GM12878 (cell line): ENCODE measurements around the gene ITGA2. TPM values are rescaled to one million over a fixed set of nuclear protein-coding genes. Genes with fewer than 3 reads are reported as not detected.

ENCODE experiments used
- ATAC-seq: fragments of 200-7000 bp; cut with Tn5 transposase; 3 replicates; pipeline ENCODE4 v1.9.1; 2020; ENCODE audit warnings: mild to moderate bottlenecking, moderate library complexity
- BruUV-seq: library from RNA; stranded (reverse); fragments of 400-500 nt; replicated peaks from 2 replicates; lab custom pipeline; 2021; lab: Mats Ljungman, UMichigan
- CTCF ChIA-PET: fragments of 300-600 bp; sonication (Branson Sonifier 250); formaldehyde crosslinking; extraction: SDS; loops from one replicate; lab custom pipeline; 2021; ENCODE audit warnings: inconsistent platforms; lab: Yijun Ruan, JAX
- POLR2A ChIA-PET: fragments of 350-600 bp; formaldehyde crosslinking; extraction: SDS; loops from one replicate; lab custom pipeline; 2021; ENCODE audit warnings: inconsistent platforms; lab: Charles Lee
- RAD21 ChIA-PET: fragments of 300-600 bp; sonication (Branson Sonifier 250); formaldehyde crosslinking; loops from one replicate; lab custom pipeline; 2023; ENCODE audit warnings: antibody characterized with exemption; ENCODE audit not compliant: unreplicated experiment; lab: Charles Lee
- SMC1A ChIA-PET: fragments of 300-600 bp; sonication (Branson Sonifier 250); formaldehyde crosslinking; loops from one replicate; lab custom pipeline; 2023; ENCODE audit not compliant: unreplicated experiment, uncharacterized antibody; lab: Charles Lee
- DNase-seq: peaks from one replicate; pipeline ENCODE4 v3.0.0-alpha.2; 2011; ENCODE audit warnings: low read depth, low spot score
- FAIRE-seq: peaks from 3 replicates; lab custom pipeline; 2011; peaks lifted over from hg19 to GRCh38; lab: Jason Lieb, UNC
- H2AFZ ChIP-seq: 2 replicates; pipeline ENCODE4 v1.6.0; 2011; ENCODE audit warnings: low read depth, low read length, control low read depth; ENCODE audit not compliant: control insufficient read depth
- H3K27ac ChIP-seq: 2 replicates; pipeline ENCODE4 v1.5.1; 2011; ENCODE audit warnings: control low read depth; ENCODE audit not compliant: control insufficient read depth, insufficient read depth
- H3K27me3 ChIP-seq, 2 experiments: replicated peaks in 1 of 2; 2 replicates each; pipeline versions ENCODE4 v1.6.0 to v1.6.1; 2011; ENCODE audit warnings: low read length in 1 of 2; ENCODE audit not compliant: control insufficient read depth in 2 of 2, insufficient read depth in 2 of 2
- H3K36me3 ChIP-seq, 2 experiments: 2 replicates each; pipeline ENCODE4 v1.5.1; 2011; ENCODE audit warnings: low read length in 1 of 2; ENCODE audit not compliant: control insufficient read depth in 2 of 2, insufficient read depth in 2 of 2
- H3K4me1 ChIP-seq: 2 replicates; pipeline ENCODE4 v1.6.1; 2011; ENCODE audit warnings: mild to moderate bottlenecking, low read length, moderate library complexity, mixed read lengths; ENCODE audit not compliant: control insufficient read depth, insufficient read depth
- H3K4me2 ChIP-seq: 2 replicates; pipeline ENCODE4 v1.6.0; 2011; ENCODE audit warnings: control low read depth; ENCODE audit not compliant: control insufficient read depth, insufficient read depth
- H3K4me3 ChIP-seq: fragments of 200-600 bp; sonication (generic); 2 replicates; pipeline ENCODE4 v1.5.1; 2016
- H3K79me2 ChIP-seq: 2 replicates; pipeline ENCODE4 v1.6.0; 2011; ENCODE audit warnings: low read length; ENCODE audit not compliant: control insufficient read depth, insufficient read depth
- H3K9ac ChIP-seq: 2 replicates; pipeline ENCODE4 v1.8.0; 2011; ENCODE audit warnings: low read length, control low read depth, mixed read lengths; ENCODE audit not compliant: control insufficient read depth, insufficient read depth
- H3K9me3 ChIP-seq: replicated peaks from 3 replicates; pipeline ENCODE4 v1.5.1; 2011; ENCODE audit warnings: mild to moderate bottlenecking, low read length; ENCODE audit not compliant: control insufficient read depth, insufficient read depth
- H4K20me1 ChIP-seq: 2 replicates; pipeline ENCODE4 v1.6.0; 2011; ENCODE audit not compliant: control insufficient read depth, insufficient read depth
- CBX3 ChIP-seq: fragments of 200-600 bp; sonication (generic); IDR thresholded peaks from 2 replicates; pipeline ENCODE4 v1.6.1; 2016; ENCODE audit warnings: low read depth, borderline replicate concordance
- CBX5 ChIP-seq: sonication (generic); IDR thresholded peaks from 2 replicates; pipeline ENCODE4 v1.6.1; 2016; ENCODE audit warnings: low read depth, moderate library complexity, mild to moderate bottlenecking, inconsistent platforms
- CTCF ChIP-seq, 3 experiments: IDR thresholded peaks in 2 of 3; conservative IDR thresholded peaks in 1 of 3; 2 replicates each; pipeline ENCODE4 v1.5.1; 2011; ENCODE audit warnings: low read depth in 3 of 3, low read length in 3 of 3, mild to moderate bottlenecking in 3 of 3, control low read depth in 2 of 3, moderate library complexity in 2 of 3, inconsistent platforms in 1 of 3, mixed read lengths in 1 of 3; ENCODE audit not compliant: control insufficient read depth in 2 of 3, insufficient read depth in 1 of 3; ENCODE audit errors: extremely low read depth in 1 of 3
- EGR1 ChIP-seq, 2 experiments: IDR thresholded peaks; 1 replicate in 1 of 2; 2 replicates in 1 of 2; pipeline ENCODE4 v1.6.1; 2011 to 2012; ENCODE audit warnings: low read depth in 2 of 2, low read length in 2 of 2, borderline replicate concordance in 1 of 2, mild to moderate bottlenecking in 1 of 2, moderate library complexity in 1 of 2
- ELK1 ChIP-seq: IDR thresholded peaks from 2 replicates; pipeline ENCODE4 v1.6.1; 2012; ENCODE audit warnings: low read depth, low read length, improper control_type of control experiment
- FOXK2 ChIP-seq: fragments of 450-650 bp; IDR thresholded peaks from 2 replicates; pipeline ENCODE4 v1.6.1; 2017; ENCODE audit warnings: mild to moderate bottlenecking, moderate library complexity
- FOXM1 ChIP-seq: IDR thresholded peaks from 2 replicates; pipeline ENCODE4 v1.6.1; 2012; ENCODE audit warnings: low read depth, mild to moderate bottlenecking, inconsistent platforms, low read length, moderate library complexity
- MEF2B ChIP-seq: fragments of 450-650 bp; IDR thresholded peaks from 2 replicates; pipeline ENCODE4 v1.6.1; 2018; ENCODE audit warnings: mild to moderate bottlenecking, moderate library complexity; ENCODE audit not compliant: partially characterized antibody, poor library complexity, severe bottlenecking
- MTA2 ChIP-seq: fragments of 450-650 bp; IDR thresholded peaks from 2 replicates; pipeline ENCODE4 v1.6.1; 2016; ENCODE audit warnings: low read depth, mild to moderate bottlenecking, moderate library complexity
- MYB ChIP-seq: fragments of 150-350 bp; IDR thresholded peaks from 2 replicates; pipeline ENCODE4 v1.6.1; 2014; ENCODE audit warnings: mild to moderate bottlenecking, low read depth, low read length, borderline replicate concordance
- RFX5 ChIP-seq: IDR thresholded peaks from 2 replicates; pipeline ENCODE4 v1.6.1; 2011; ENCODE audit warnings: low read depth, low read length, improper control_type of control experiment
- TCF3 ChIP-seq: IDR thresholded peaks from 2 replicates; pipeline ENCODE4 v1.6.1; 2012; ENCODE audit warnings: low read depth, mild to moderate bottlenecking, low read length, borderline replicate concordance; ENCODE audit not compliant: insufficient read depth
- ZSCAN29 ChIP-seq: fragments of 450-650 bp; IDR thresholded peaks from 2 replicates; pipeline ENCODE4 v1.6.1; 2017; ENCODE audit warnings: mild to moderate bottlenecking, moderate library complexity
- WGBS: methylation state at CpG from one replicate; pipeline ENCODE4 v1.1.6; 2016; ENCODE audit warnings: low lambda C conversion rate; ENCODE audit not compliant: insufficient replicate concordance, insufficient coverage; ENCODE audit errors: missing lambda C conversion rate; 5-methylcytosine and 5-hydroxymethylcytosine counted together
- in situ Hi-C: fragments of 300-500 bp; cut with MboI; formaldehyde crosslinking; loops from 9 replicates; pipeline ENCODE4 v1.14.3; 2018; ENCODE audit warnings: mixed read lengths
- intact Hi-C: fragments of 100-400 bp; cut with micrococcal nuclease; formaldehyde crosslinking; loops from one replicate; pipeline ENCODE4 v1.14.2; 2022; ENCODE audit not compliant: unreplicated experiment
- polyA plus RNA-seq, 11 experiments: library from polyadenylated mRNA; depleted of rRNA in 4 of 11; unstranded in 6 of 11; stranded (reverse) in 5 of 11; fragments of >200 nt; fragmentation: Nextera tagmentation in 4 of 11; fragmentation: Illumina TruSeq in 1 of 11; extraction: Ambion mirVana in 4 of 11; extraction: Trizol in 1 of 11; gene quantifications; 1 replicate in 1 of 11; 2 replicates in 10 of 11; pipeline versions ENCODE4 v1.2.1 to v1.2.3, GENCODE V29; 2011 to 2016; ENCODE audit warnings: inconsistent platforms in 2 of 11, missing spikeins in 2 of 11, low read depth in 1 of 11
- total RNA-seq, 4 experiments: library from RNA; depleted of rRNA in 3 of 4; stranded (reverse); fragments of >200 nt in 3 of 4; fragmentation: Illumina TruSeq in 1 of 4; extraction: Trizol in 1 of 4; gene quantifications; 2 replicates each; pipeline versions ENCODE4 v1.2.1 to v1.2.3, GENCODE V29; 2013 to 2021
- TF ChIP-seq, protein P1 (sequence below): IDR thresholded peaks from 2 replicates; pipeline ENCODE4 v1.6.1; 2012; ENCODE audit warnings: low read depth, low read length, improper control_type of control experiment

The ITGA2 gene
- total and polyA plus RNA-seq, 10 of the 15 experiments (the other 5 are each of a cell fraction or from before 2014, with no cell fraction given) = under 0.01 to 0.13 (median 0.03) TPM; not detected in 6

GRCh38 chr5:53114988-53115387 lies 125.8 kb downstream of the ITGA2 start:
- H3K4me1 ChIP-seq = peaks cover 5% of the 10 kb centered on the region; the same call in 1 of the 2 replicates
- BruUV-seq = no TSS peak
- H3K36me3 ChIP-seq = no peaks in the 10 kb centered on the region
- no peaks in the 10 kb centered on the region; the same call in 1 of the 2 replicates for H3K79me2 ChIP-seq
- intact Hi-C loops = no loop called here
- CTCF ChIA-PET = interaction anchor here (1.0 to 4.1 kb wide), 3 partner anchors 8 to 166 kb away, joined by 3 to 16 read pairs (median 4); no protein-coding TSS in a partner anchor
- no peak overlapping the region for H3K27ac ChIP-seq
- TF ChIP-seq CTCF (IDR thresholded peaks at IDR 0.05 in 2 of 3, conservative IDR thresholded peaks at IDR 0.05 in 1 of 3; ENCODE audit: control insufficient read depth in 2 of 3, extremely low read depth in 1 of 3, insufficient read depth in 1 of 3, low read depth in 3 of 3, low read length in 3 of 3) (peak in 1 of 3 experiments; percentile 3; a peak in 1 of 6 replicates), TCF3 (no peak)
- H3K4me3 ChIP-seq = no peak overlapping the region
- in situ Hi-C loops = no loop called here
- no peak for FAIRE-seq
- H3K4me2 ChIP-seq = no peak overlapping the region
- H2AFZ ChIP-seq = no peak overlapping the region
- H3K9ac ChIP-seq = no peak overlapping the region
- no peaks in the 10 kb centered on the region for H3K9me3 ChIP-seq
- ATAC-seq = no peak
- no peaks in the 10 kb centered on the region; a peak in 1 of 4 replicates for H3K27me3 ChIP-seq
- POLR2A ChIA-PET = no interaction called here
- SMC1A ChIA-PET = interaction anchor here (1.1 to 1.3 kb wide), 3 partner anchors 18 to 167 kb away, joined by 3 to 4 read pairs (median 3); no protein-coding TSS in a partner anchor
- no peak for DNase-seq
- RAD21 ChIA-PET = interaction anchor here (1.8 kb wide), 1 partner anchor 166 kb away, joined by 4 read pairs; no protein-coding TSS in a partner anchor
- H4K20me1 ChIP-seq = no peaks in the 10 kb centered on the region

DNA sequence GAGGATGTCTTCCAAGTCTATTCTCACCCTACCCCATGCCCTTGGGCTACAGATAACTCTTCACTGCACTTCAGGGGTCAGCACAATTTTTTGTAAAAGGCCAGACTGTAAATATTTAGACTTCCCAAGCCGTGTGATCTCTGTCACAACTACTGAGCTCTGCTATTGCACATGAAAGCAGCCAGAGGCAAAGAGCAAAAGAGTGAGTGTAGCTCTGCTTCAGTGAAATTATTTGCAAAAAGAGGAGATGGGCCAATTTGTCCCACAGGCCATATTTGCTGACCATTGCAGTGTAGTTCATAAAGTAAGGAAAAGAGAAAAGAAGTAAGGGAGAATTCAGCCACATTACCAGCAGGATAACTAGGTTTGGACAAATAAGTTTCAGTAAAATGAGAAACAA lies 127.4 kb downstream of the ITGA2 start:
- no TSS peak for BruUV-seq
- DNase-seq = no peak
- Histone ChIP-seq H3K9ac (no peak overlapping the region), H3K36me3 (no peaks in the 10 kb centered on the region), H3K4me1 (no peaks in the 10 kb centered on the region), H2AFZ (no peak overlapping the region), H3K9me3 (no peaks in the 10 kb centered on the region), H3K79me2 (no peaks in the 10 kb centered on the region), H3K27ac (no peak overlapping the region), H3K27me3 (no peaks in the 10 kb centered on the region; a peak in 2 of 4 replicates), H3K4me2 (no peak overlapping the region), H3K4me3 (no peak overlapping the region), H4K20me1 (no peaks in the 10 kb centered on the region)
- SMC1A ChIA-PET = no interaction called here
- WGBS = 93% methylated on average over 1 of the region's 1 CpG
- POLR2A ChIA-PET = no interaction called here
- RAD21 ChIA-PET = interaction anchor here (1.8 kb wide), 1 partner anchor 168 kb away, joined by 4 read pairs; no protein-coding TSS in a partner anchor
- intact Hi-C loops = no loop called here
- in situ Hi-C loops = no loop called here
- ATAC-seq = no peak
- CTCF ChIA-PET = interaction anchor here (3.2 kb wide), 1 partner anchor 168 kb away, joined by 13 read pairs; no protein-coding TSS in a partner anchor
- no peak for FAIRE-seq
- TF ChIP-seq, protein P1, sequence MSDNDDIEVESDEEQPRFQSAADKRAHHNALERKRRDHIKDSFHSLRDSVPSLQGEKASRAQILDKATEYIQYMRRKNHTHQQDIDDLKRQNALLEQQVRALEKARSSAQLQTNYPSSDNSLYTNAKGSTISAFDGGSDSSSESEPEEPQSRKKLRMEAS = no peak
- TF ChIP-seq ELK1 = no peak
- no peak for TF ChIP-seq EGR1 (IDR thresholded peaks at IDR 0.05; ENCODE audit: borderline replicate concordance in 1 of 2, low read depth in 2 of 2, low read length in 2 of 2)
- TF ChIP-seq MYB = no peak
- no peak for TF ChIP-seq MTA2
- TF ChIP-seq CBX5 = no peak
- no peak for TF ChIP-seq FOXK2
- TF ChIP-seq RFX5 = no peak
- no peak for TF ChIP-seq CBX3
- TF ChIP-seq TCF3 = no peak
- no peak for TF ChIP-seq MEF2B
- TF ChIP-seq ZSCAN29 = no peak
- TF ChIP-seq FOXM1 = no peak
